NCI-H774 (cell line): ENCODE data around the gene IPO4.
"Not testable (repeated sequence)": the region's sequence is repeated elsewhere in the genome, so short reads cannot be mapped to it uniquely, and the experiment has no call there.

Experiments
- DNase-seq: peaks from one replicate; lab custom pipeline; 2025; lab: John Stamatoyannopoulos, UW

Gene IPO4

DNA sequence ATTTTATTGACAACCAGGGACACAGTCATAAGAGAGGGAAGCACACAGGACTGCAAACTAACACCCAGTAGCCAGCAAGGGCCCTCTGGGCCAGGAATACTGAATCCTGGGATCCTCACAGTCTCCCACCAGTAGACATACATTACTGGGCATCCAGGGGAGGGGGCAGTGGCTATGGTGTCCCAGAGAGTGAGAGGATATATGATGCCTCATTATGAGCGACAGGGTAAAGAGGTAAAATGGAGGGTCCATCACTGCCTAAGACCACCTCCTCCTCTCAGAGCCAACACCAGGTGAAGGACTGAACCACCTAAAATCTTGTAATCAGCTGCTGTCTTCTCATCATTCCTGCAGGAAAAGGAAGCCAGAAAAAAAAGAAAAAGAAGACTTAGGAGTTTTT, 28.3 kb upstream of the IPO4 start:
- not testable (repeated sequence) for DNase-seq

DNA sequence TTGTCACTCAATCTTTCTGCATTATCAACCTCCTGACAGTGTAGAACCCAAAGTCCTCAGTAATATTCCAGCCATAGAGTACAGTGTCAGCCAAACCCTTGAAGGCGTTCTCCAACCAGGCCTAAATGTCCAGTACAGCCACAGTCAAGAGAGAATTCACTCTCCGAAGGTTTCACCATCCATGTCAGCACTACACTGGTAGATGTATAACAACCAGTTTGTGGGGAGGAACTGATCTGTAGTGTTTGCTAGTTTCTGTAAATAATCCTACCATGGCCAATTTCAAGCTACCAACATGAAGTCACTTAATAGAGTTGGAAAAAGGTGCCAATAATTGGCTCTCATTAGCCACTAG, 27.7 kb upstream of the IPO4 start:
- no peak for DNase-seq

DNA sequence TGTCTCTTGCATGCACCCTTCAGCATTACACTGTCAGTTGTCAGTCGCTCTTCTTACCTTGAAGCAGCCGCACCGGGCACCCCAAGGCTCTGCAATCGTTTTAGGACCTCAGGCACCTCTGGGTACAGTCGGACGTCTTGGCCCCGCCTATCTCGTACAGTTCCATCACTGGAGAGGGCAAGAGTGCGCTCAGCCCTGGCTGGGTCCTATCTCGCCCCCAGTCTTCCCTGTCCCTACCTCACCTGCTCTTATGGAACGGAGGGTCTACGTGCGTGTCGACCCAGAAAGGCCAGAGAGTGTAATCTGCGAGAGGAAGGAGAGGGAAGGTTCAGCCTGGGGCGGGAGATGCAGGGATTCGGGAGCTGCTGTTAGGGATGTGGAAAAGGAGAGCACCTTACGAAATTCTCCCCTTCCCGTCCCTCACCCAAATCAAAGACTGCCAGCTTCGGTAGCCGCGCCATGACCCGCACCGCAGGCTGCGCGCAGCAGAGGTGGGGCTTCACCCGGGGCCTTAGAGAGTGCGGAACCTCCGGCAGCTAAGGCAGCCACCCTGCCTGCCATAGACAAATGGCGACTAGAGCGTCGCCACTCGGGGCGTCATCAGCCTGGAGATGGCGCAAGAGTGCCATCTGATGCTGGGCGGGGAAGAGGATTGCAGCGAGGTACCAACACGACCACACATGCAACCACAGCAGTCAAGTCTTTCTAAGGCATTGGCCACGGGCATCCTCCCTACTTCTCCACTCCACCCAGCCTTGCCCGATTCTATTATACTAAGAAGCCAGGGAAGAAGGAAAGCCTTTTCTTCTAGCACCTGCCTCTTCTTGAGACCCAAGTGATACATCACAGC, 27.1 kb upstream of the IPO4 start, which contains the start of gene MDP1:
Gene MDP1, minus strand, starts transcription at position 572 of the 850 bp plus-strand sequence. Its CDS starts 111 bp downstream, at position 461.
- peak; percentile 86 for DNase-seq

DNA sequence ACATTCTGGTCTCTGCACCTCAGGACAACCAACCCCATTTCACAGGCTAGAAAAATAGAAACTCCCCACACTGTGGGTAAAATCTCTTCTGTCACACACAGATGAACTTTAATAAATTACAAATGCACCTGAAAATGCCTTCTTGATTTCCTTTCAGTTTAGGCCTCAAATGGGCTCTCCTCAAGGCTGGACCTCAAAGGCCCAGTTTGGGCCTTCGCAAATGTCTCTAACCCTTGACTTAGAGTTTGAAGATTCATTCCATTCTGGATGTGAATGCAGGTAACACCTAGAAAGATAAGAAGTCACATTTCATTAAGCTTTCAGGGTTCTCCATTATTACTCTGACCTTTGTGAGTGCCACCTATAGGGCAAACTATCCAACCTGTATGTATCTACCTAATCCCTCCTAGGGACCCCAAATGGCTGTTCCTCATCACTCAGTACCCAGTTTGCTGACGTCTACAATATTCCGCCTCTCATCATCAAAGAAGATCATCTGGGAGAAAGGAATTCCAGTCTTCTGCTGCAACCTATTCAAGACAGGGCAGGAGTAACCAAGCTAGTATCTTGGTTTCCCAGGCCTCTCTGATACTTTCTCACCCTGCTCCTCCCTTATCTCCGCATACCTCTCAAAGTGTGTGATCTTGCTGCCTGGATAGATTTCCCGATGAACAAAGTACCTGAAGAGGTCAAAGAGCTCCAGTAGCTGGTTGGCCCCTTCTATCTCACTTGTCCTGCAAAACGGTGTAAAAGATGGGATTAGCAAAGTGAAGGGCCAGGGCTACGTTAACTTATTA, 25.4 kb upstream of the IPO4 start:
- DNase-seq = no peak

DNA sequence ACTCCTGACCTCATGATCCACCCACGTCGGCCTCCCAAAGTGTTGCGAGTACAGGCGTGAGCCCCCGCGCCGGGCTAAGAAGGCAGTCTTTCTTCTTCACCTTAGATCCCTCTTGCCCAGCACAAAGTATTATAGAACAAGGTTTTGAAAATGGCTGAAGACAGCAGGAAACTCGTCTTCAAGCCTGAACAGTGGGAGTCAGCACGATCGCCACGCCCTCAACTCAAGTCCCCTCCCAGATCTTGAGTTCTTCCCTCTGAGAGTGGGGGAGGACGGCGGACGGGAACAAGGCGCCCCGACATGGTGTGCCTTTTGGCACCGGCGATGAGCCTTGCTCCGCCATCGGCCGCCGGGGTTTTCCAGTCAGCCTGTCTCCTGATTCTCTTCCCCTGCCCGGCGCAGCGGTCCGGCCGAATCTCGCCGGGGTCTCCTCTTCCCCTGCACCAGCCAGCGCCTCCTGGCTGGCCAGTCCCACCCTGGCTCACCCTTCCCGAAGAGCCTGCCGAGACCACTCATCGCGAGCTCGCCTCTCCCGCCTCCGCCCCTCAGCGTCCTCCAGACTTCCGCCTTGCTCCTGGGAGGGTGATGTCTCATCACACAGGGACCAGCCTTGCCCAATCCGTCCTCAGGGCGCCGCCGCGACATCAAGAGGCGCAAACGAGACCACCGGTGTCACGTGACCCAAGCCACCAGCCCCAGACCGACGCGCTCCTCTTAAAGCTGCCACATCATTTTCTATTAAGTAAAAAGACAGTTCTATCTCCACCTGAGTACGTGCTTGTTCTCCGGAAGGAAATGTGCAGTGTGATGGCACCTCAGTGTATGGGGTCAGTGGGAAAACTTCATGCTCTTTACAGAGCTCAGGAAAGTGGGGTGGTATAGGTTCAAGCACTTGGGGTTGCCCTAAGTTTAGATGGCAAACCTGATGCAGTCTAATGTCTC, 24.6 kb upstream of the IPO4 start, which contains the start of gene CHMP4A:
Gene CHMP4A, minus strand, starts transcription at position 565 of the 942 bp plus-strand sequence. Its CDS starts 49 bp downstream, at position 516.
- peak; percentile 92 for DNase-seq

DNA sequence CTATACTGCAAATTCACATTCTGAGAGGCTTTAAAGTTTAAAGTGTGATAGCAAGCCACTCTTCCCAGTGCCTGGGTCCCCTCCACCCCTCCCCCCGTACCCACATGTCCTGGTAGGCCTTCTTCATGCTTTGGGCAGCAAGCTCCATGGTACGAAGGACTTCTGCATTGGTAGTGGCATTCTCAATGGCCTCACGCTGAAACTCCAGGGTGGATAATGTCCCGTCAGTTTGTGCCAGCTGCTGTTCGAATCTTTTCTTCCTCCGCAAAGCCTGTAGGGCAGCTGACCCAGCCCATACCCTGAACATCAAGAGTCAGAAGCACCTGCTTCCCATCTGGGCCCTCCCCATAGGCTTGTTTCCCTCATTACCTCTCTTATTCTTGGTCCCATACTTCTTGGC, 22.7 kb upstream of the IPO4 start:
- DNase-seq = no peak

DNA sequence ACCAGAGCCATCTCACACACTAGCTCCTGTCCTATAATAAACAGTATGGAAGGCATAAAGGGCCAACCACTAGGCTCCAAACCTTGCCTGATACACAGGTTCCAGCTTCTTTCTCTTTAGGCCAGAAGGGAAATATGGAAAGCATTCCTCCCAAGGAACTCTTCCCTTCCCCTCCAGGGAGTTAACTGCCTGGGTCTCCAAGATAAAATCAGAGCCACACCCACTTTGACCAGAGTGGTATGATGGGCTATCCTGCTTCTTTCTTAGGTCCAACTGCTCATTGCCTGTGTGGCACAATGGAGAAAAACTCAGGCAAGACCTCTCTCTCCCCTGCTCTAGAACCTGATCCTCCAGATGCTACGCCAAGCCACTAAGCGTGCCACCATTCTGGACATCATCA, 19.0 kb upstream of the IPO4 start:
- DNase-seq = no peak

DNA sequence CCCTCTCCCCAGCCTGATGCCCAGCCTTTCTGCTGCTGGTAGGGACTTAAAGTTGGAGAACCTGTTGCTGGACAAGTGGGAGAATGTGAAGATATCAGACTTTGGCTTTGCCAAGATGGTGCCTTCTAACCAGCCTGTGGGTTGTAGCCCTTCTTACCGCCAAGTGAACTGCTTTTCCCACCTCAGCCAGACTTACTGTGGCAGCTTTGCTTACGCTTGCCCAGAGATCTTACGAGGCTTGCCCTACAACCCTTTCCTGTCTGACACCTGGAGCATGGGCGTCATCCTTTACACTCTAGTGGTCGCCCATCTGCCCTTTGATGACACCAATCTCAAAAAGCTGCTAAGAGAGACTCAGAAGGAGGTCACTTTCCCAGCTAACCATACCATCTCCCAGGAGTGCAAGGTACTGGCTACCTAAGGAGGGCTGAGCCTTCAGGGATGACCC, 18.5 kb upstream of the IPO4 start:
- DNase-seq = no peak

DNA sequence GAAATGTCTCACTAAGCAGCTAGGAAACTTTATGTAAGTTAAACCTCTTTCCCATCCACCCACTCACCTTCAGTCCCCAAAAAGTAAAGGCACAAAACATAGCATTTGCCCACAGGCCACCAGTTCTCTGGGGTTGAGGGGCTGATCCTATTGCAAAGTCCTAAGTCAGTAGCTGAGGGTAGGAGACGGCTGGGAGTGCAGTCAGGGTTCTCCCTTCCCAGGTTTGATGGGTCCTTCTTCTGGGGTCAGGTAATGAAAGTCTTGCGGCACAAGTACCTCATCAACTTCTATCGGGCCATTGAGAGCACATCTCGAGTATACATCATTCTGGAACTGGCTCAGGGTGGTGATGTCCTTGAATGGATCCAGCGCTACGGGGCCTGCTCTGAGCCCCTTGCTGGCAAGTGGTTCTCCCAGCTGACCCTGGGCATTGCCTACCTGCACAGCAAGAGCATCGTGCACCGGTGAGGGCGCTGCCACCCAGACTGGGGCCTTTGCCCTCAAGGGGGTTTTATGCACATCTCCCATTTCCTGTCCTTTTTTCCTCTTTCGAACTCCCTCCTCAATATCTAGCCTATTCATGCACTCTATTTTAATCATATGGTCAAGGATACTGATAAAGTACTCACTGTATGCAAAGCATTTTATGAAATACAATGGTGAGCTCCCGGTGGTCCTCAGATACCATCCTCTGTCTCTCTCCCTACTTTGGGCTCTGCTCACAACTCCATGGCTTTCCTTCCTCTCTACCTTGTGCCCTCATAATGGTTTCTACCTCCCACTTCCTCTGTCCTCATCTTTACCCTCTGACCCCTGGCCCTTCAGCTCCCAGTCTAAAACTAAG, 17.9 kb upstream of the IPO4 start:
- DNase-seq = no peak

DNA sequence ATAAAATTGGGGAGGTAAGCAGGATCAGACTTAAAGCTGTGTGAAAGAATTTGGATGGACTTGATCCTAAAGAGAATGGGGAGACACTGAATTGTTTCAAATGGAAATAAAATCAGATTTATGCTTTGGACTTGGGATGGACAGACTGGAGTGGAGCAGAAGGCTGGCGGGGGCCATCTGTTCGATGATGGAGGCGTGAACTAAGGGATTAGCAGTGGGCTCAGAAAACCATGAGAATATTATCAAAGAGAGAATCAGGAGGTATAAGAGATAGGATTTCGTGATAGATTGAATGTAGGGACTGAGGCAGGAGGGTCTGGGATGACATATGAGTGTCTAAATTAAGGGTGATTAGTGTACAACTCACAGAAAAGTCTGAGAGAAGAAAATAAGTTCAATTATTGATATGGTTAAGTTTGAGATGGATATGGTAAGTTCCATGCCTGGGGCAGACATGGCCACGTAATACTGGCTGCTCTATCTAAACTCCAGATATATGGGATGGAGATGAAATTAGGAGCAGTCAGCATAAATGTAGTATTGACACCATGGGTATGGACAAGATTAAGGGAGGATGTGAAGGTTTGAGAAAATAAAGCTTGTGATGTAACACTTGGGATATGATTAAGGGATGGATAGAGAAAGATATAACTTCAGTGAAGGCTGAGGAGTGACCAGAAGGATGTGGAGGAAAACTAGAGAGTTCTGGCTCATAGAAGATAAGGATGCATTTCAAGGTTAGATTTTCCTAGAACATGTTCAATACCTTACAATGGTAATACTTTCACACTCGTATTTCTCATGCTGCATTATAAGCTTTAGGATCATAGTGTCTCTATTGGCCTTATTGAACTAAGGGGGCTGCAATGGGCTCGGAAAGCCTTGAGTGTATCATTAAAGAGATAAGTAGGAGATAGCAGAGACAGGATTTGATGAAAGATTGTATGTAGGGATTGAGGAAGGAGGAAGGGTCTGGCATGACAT, 15.8 kb upstream of the IPO4 start:
- no peak for DNase-seq

DNA sequence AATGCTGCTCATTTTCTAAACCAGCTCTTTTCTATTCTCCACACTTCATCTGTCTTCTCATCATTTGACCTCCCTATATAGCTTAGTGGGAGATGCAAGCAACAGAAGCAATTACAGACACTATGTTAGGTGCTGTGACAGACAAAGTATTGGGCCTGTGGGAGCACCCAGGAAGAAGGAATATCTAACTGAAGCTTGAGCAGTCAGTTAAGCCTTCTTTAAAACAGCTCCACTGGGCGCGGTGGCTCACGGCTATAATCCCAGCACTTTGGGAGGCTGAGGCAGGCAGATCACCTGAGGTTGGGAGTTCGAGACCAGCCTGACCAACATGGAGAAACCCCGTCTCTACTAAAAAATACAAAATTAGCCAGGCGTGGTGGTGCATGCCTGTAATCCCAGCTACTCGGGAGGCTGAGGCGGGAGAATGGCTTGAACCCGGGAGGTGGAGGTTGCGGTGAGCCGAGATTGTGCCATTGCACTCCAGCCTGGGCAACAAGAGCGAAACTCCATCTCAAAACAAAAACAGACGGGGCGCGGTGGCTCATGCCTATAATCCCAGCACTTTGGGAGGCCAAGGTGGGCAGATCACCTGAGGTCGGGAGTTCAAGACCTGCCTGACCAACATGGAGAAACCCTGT, 14.8 kb upstream of the IPO4 start:
- DNase-seq = not testable (repeated sequence)

DNA sequence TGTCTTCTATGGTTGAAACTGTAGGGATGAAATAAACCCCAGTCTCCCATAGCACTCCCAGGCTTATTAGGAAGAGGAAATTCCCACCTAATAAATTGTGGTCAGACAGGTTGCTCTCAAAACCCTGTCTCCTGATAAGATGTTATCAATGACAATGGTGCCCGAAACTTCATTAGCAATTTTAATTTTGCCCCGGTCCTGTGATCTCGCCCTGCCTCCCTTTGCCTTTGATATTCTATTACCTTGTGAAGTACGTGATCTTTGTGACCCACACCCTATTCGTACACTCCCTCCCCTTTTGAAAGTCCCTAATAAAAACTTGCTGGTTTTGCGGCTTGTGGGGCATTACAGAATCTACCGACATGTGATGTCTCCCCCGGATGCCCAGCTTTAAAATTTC, 13.9 kb upstream of the IPO4 start:
- DNase-seq = not testable (repeated sequence)

DNA sequence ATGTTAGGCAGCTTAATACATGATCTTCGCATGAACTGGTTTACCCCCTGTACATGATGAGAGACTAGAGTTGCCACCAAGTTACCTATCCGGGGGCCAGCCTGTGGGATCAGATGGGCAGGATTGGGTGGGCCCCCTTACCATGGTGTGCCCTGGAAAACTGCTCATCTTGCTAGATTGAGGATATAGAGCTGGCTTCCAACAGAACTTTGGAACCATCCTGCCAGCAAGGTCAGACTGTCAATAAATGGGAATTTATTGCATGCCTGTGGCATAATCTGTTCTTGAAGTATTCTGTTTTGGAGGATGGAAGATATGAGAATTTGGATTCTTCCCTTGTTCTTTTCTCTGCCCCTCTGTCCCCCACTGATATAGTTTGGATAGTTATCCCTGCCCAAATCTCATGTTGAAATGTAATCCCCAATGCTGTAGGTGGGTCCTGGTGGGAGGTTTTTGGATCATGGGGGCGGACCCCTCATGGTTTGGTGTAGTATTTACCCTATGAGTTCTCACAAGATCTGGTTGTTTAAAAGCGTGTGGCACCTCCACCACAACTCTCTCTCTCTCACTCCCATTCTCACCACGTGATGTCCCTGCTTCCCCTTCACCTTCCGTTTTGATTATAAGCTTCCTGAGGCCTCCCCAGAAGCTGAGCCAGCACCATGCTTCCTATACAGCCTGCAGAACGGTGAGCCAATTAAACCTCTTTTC, 10.4 kb upstream of the IPO4 start:
- DNase-seq = no peak

DNA sequence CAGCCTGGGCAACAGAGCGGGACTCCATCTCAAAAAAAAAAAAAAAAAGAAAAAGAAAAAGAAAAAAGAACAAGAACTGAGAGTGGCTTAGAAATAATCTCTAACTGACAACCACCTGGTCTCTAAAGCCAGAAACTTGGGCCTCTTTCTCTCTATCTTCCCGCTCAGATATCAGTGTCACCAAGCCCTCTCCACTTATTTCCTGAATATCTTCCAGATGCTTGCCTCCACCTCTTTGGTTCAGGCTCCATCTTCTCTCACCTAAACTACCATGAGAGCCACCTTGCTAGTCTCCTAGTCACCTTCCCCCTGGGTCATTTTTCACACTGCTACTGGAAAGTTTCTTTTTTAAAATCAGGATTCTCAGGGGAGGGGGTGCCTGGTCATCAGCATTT, 8.4 kb upstream of the IPO4 start:
- no peak for DNase-seq

DNA sequence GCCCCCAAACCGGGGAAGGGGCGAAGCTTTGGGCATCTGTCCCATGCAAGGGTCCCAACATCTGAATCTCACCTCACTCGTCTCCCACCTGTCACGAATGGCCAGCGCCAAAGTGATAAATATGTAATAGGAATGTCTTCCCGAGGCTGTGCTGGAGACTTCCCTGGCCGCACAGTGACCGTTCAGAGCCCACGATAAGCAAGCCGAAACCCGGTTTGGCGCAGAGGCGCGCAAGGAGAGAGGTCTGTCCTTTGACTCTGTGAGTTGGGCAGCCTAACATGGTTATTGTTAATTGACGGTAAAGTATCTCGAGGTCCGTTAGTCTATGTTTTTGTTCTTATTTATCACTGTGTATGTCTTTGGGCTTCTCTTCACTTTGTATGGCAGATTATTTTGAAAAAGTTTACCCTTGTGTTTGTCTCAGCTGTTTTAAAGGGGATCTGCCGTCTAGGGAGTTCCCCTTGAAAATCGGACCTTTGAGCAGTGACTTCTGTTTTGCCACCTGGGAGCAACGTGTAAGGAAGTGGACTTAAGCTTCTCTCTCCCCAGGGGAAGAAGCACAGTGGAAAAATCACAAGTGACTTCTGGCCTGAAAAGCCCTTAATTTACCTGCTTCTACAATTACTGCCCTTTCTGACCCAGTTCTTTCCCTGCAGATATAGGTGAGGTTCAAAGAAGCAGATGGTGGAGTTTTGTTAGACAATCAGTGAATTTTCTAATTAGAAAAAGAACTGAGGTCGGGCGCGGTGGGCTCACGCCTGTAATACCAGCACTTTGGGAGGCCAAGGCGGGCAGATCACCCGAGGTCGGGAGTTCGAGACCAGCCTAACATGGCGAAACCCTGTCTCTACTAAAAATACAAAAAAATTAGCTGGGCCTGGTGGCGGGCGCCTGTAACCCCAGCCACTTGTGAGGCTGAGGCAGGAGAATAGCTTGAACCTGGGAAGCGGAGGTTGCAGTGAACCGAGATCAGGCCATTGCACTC, 7.7 kb upstream of the IPO4 start:
- no peak for DNase-seq

DNA sequence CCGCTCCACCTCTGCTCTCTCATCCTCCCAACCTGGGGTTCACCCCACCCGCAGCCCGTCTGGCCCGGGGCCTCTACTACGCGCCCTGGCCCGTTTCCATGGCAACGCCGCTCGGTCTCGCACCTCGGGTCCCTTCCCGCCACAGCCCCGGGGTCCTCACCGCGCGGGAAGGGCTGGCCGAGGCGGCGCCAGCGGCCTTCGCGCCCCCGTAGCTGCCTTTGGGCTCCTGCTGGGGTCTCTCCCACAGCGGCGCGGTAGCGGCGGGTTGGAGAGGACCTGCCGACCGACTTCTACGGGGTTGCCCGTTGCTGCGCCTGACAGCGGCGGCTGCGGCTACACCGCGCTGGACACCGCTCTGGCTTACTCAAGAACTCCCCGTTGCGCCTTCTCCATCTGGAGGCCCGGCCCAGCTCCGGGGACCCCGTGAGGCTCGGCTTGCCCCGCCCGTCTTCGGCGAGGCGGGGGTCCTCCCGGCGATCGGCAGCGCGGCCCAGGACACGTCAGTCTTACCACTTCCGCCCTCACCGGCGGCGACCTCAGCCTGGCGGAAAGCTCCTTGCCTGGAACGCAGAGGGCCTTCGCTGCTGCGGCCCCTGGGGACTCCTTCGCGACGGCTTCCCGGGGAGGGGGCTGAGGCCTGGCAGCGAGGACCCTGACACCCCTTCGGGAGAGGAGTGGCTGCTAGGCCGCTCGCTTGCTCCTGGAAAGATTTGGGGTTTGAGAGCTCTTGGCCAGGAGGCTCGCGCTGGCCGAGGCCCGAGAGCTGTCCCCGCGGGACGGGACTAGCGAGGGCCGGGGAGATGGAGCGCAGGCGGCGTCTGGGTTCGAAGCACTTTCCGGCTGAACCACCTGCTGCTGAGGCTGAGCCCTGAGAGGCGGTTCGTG, 6.8 kb upstream of the IPO4 start, which contains the start of gene TM9SF1:
Gene TM9SF1, minus strand, starts transcription at position 256 of the 885 bp plus-strand sequence. CDS start 422 bp downstream, outside the sequence.
- peak; percentile 74 for DNase-seq
